NCI-H446 (cell line): ENCODE measurements around the gene TXLNA.

Experiments
- DNase-seq, 2 experiments: peaks; one replicate each; lab custom pipeline; 2025; lab: John Stamatoyannopoulos, UW

The TXLNA gene

DNA sequence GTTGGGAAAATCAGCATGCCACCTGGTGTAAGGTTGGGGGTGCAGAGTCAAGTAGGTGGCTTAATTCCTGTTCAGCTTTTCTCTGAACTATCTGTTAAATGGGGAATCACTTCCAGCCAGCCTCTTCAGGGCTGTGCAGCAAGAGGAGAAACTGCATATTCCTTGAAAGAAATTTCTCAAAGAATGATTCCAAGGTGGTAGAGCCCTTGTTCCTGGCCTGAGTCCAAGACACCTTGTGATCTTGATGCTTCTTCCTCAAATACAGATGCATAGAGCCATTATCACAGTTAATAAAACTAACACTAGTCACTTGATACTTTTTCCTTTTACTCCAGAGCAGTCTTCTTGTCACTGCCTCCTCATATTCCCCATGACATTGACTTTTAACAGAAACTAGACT lies 5.2 kb downstream of the TXLNA start:
- no peak for DNase-seq

DNA sequence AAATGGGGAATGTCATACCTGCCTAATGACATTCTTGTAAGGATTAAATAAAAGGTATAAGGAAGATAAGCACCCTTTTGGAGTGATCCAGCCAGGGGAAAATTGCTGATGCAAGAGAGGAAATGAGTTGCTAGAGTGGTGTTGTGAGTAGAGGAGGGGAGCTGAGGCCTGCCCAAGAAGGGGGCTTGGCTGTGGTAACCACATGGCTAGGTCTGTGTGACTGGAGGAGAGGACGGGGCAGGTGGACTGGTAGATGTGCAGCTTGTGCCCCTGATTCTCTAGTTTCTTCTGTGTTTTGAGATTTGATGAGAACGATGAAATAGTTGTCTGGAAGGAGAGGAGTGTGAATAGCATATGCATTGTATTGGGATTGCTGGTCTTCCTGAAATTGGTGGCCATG lies 6.6 kb downstream of the TXLNA start:
- DNase-seq = no peak

DNA sequence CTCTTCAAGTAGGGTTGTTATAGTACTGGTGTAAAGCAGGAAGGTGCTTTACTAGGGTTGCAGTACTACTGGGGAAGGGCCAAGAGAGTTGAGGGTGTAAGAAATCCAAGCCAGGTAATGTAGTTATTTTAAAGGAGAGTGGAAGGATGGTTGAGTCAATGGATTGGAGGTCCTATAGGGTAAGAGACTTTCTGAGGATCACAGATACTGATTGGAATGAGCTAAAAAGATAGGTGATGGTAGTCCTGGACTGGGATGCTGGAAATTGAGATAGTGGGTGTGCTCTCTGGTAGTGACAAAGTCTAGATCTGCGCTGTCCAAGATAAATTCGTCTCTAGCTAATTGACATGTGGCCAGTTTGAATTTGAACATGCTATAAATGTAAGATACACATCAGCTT lies 7.0 kb downstream of the TXLNA start:
- no peak for DNase-seq

DNA sequence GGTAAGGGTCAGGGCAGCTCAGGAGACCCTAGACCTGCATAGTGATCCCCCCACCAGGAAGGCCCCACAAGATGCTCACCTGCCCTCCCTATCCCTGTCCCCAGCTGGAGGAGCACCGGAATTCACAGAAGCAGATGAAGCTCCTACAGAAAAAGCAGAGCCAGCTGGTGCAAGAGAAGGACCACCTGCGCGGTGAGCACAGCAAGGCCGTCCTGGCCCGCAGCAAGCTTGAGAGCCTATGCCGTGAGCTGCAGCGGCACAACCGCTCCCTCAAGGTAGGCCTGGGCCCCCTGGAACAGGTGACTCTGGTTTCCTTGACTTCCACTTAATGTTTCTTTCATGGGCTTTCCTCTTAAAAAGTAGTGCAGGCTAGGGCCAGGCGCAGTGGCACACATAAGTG lies 8.4 kb downstream of the TXLNA start:
- no peak for DNase-seq

DNA sequence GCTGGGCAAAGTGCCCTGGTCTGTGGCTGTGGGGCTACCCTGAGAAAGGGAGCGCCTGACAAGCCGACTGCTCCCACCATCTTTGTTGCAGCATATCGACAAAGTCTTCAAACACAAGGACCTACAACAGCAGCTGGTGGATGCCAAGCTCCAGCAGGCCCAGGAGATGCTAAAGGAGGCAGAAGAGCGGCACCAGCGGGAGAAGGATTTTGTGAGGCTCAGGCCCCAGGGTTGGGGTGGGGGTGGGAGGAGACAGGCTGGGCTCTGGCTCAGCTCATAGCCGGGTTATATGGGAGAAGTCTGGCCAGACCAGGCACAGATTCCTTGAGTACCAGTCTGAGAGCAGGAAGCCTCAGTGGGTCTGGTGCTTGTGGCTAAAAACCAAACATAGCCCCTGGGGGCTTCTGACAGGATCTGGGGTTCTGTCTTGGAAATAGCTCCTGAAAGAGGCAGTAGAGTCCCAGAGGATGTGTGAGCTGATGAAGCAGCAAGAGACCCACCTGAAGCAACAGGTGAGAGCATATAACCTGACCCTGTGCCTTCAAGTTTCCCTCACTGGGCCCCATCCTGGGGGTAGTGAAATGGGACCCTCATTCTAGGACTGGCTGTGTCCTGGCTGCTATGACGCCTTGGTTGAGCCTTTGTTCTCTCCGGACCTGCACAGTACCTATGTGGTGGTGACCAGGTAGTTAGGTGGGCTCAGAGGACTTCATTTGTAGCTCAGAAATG lies 12.9 kb downstream of the TXLNA start:
- no peak for DNase-seq

DNA sequence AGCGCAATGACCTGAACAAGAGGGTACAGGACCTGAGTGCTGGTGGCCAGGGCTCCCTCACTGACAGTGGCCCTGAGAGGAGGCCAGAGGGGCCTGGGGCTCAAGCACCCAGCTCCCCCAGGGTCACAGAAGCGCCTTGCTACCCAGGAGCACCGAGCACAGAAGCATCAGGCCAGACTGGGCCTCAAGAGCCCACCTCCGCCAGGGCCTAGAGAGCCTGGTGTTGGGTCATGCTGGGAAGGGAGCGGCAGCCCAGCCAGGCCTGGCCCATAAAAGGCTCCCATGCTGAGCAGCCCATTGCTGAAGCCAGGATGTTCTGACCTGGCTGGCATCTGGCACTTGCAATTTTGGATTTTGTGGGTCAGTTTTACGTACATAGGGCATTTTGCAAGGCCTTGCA lies 15.5 kb downstream of the TXLNA start:
- no peak for DNase-seq

DNA sequence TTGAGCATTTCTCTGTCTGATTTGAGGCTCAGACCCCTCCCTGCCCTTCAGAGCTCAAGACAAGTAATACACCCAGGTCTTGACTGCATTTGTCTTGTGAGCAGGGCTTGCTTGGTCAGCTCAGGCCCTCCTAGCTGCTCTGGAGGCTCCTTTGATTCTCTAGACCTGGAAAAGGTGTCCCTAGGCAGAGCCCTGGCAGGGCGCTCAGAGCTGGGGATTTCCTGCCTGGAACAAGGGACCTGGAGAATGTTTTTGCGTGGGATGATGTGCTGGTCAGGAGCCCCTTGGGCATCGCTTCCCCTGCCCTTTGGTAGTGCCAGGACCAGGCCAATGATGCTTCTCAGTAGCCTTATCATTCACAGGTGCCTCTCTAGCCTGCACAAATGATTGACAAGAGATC lies 16.1 kb downstream of the TXLNA start:
- DNase-seq = no peak

DNA sequence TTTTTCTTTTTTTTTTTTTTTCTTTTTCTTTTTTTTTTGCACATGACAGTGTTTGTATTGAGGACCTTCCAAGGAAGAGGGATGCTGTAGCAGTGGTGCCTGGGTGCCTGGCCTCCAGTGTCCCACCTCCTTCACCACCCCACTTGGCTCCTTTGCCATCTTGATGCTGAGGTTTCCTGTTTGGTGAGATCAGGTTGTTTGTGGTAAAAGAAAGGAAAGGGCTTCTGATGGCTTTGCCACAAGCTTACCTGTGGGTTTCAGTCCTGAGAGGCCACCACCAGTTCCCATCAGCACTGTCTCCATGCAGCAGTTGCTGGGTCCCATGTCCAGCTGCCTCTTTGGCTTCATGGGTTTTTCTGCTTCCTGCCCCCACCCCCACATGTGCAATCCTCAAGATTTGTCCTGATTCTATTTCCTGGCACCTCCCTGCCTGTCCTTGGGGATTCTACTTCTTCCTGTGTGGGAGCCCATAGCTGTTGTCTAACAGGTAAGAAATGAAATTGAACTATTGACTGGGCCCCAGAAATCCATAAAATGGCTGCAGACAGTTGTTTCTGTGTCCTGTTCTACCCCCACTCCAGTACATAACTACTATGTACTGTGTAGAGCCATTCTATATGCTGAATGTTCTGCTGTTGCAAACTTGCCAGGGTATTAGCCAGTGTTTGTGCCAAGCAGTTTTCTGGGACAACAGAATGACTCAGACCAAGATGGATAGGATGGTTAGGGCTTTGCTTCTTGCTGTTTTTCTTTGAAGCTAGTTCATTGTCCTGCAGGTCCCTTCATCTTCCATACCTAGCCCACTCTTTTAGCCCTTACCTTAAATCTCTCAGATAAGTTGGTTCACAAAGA lies 16.7 kb downstream of the TXLNA start:
- DNase-seq = no peak

DNA sequence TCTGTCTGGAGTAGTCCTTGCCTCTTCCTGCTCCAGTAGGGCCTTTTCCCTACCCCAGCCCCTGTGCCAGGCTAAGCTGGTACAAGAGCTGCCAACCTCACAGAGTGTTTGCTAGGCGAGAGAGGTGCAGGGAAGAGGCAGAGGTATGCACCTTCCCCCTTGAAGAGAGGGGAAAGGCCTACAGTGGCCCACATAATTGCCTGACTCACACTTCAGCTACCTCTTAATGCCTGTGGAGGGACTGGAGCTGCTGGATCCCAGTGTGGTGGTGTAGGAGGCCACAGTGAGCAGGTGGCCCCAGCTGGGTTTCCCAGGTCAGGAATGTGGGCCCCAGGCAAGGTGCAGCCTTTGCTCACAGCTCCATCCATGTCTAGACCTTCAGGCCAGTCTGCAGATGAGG lies 17.6 kb downstream of the TXLNA start:
- no peak for DNase-seq

DNA sequence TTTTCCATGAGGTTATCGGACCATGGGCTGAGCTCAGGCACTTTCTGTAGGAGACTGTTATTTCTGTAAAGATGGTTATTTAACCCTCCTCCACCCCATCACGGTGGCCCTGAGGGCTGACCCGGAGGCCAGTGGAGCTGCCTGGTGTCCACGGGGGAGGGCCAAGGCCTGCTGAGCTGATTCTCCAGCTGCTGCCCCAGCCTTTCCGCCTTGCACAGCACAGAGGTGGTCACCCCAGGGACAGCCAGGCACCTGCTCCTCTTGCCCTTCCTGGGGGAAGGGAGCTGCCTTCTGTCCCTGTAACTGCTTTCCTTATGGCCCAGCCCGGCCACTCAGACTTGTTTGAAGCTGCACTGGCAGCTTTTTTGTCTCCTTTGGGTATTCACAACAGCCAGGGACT lies 18.4 kb downstream of the TXLNA start:
- DNase-seq = no peak

DNA sequence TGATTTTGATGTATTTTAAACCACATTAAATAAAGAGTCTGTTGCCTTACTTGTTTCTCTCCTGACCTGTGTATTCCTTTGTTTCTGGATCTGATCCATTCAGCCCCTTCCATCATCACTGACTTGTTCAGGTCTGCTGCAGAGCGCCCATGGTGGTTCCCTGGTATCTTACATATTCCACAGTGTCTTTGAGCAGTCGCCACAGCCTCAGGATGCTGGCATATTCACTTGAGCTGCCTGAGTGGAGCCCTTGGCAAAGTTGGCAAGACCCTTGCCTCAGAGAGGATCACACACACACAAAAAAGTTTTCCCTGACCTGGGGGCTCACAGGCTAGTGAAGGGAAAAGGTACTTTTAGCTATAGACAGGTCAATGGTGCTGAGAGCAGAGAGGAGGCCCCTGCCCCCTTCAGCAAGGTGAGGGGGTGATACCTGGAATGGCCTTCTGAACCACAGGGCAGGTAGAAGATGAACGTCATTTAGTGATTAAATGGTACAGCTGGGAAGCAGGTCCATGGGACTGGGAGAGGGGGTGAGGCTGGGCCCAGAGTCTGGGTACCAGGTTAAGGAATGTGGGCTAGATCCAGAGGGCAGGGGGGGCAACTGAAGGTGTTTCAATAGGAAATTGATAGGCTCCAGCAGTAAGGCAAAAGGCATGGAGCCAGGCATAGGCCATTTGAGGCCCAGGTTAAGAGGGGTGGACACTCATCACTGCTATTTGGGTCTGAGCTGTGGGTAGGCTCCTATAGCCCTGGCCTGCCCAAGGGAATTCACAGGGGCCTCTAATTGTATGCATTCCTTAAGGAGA lies 19.0 kb downstream of the TXLNA start:
- DNase-seq = no peak

DNA sequence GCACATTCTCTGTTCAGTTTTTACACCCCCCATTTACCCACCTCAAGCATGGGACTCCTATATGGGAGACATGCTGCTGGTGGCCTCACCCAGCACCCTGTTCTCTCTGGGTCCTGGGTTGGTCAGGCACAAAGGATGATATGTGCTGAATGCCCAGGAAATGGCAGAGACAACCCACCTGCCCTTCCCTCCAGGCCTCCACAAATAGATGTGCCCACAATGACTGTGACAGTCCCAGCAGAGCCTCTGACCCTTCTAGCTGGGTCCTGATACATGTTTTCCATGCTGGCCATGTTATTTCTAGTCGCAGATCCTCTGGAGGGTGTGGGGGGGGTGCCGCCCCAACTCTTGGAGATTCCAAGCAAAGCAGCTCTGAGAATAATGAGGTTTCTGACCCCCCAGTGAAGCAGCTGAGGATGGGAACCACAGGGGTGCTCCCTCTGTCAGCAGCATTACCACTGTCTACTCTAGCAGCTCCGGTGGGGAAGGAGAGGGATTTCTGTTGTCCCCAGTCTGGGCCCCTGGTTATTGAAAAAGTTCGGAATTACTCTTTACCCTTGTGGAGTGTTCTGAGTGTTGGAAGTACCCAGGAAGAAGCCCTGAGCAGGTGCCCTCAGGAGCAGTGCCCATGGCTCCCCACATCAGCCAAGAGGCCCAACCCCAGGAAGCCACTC lies 19.7 kb downstream of the TXLNA start:
- DNase-seq = no peak

DNA sequence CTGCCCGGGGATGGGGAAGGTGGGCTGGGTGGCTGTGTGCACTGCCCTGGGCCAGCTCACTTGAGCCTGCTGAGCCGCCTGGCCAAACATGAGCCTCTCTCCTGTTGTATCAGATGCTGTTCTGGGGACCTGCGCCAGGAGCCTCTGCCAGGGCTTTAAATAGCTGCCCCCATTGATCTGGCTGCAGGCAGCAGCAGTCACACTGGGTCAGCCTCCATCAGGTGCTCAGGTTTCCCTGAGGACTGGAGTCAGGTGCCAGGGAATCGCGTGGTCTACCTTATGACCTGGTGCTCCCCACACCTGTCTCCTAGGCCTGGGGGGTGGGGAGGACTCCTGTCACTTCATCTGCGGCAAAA lies 20.2 kb downstream of the TXLNA start:
- DNase-seq = peak in 1 of 2 experiments; percentile 56

DNA sequence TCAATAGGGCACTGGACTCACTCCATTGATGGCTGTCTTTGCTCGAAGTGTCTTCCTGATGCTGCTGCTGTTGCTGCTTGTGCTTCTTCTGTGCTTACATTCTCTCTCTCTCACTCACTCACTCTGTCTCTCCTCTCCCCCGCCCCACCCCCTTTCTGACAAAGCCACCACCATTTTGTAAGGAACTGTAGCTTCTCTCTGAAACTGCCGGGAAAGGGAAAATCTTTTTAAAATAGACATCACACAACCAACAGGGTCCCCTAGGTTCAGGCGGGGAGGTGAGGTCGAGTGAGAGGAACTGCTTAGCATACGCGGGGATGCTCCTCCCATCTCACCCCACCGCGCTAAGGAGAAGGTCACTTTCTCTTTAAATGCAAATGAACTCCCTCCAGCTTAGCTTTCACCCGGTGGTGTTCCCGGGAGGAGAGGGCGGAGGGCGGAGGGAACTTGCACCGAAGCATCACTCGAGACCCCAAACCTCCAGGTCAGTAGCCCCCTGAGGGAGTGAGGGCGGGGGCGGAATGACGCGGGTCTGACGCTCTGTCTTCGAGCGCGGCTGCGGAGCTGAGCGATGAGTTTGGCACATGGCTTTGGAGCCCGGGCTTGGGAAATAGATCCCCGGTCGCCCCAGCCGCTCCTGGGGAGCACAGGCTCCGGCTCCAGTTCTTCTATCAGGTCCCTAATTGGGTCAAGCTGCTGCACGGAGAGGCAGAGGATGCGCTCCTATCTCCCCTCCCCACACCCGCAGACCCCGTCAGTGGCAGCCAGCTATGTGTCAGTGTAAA lies 20.9 kb downstream of the TXLNA start, which contains the start of gene CCDC28B:
TSS of gene CCDC28B (plus strand) at position 370 of the 785 bp plus-strand sequence. CDS start 1,341 bp downstream, outside the sequence.
- peak in 1 of 2 experiments; percentile 58 for DNase-seq

DNA sequence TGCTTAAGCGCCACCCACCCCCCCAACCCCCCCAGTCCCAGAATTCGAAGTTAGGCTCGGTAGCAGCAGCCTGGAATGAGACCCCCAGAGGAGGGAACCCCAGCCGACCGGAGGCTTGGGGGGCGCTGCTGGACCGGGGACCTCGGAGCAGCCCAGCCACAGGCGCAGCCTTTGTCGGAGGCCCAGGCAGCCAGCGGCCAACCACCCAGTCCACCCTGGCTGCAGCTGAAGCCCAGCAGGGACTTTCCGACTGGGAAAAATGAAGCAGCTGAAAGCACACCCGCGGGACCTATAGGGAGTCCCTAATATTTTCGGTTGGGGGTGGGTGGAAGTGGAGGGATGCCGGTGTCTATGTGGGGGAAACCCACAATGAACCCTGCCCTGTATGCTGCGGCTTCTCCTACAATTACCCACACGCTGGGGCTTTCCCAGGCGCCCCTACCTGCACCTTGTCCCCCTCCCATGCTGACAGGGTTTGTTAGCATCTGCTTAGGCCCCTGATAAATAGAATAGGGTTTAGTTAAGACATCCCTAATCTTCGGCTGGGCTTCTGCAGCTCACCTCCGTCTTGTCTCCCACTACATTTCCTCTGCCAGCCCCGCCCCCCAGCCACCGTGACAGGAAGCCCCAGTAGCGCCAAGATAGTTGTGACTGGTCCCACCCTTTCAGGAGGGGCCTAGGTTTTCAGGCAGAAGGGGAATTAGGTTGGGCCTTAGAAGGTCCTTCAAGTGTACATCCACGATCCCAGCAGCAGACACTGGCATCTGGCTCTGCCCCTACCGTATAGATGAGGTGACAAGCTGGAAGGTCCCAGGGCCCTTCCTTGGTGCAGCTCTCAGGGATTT lies 21.8 kb downstream of the TXLNA start:
- DNase-seq = peak in 1 of 2 experiments; percentile 42

DNA sequence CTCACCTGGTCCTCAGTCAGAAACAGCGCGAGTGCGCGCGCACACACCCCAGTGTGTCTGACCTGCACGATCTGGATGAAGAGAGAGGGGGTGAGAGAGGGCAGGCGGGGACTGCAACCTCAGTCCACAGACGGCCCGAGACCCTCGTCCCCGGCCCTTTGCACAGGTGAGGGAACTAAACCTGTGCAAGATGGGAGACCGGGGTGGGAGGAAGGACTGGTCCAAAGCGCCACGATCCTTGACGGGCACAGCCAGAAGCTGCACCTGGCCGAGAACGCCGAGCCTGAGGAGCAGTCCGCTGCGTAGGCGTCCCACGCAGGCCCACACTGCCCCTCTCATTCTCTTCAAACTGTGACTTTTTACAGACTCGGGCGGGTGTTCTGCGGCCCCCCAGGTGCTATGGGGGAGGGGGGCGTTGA lies 25.5 kb downstream of the TXLNA start:
- no peak for DNase-seq

DNA sequence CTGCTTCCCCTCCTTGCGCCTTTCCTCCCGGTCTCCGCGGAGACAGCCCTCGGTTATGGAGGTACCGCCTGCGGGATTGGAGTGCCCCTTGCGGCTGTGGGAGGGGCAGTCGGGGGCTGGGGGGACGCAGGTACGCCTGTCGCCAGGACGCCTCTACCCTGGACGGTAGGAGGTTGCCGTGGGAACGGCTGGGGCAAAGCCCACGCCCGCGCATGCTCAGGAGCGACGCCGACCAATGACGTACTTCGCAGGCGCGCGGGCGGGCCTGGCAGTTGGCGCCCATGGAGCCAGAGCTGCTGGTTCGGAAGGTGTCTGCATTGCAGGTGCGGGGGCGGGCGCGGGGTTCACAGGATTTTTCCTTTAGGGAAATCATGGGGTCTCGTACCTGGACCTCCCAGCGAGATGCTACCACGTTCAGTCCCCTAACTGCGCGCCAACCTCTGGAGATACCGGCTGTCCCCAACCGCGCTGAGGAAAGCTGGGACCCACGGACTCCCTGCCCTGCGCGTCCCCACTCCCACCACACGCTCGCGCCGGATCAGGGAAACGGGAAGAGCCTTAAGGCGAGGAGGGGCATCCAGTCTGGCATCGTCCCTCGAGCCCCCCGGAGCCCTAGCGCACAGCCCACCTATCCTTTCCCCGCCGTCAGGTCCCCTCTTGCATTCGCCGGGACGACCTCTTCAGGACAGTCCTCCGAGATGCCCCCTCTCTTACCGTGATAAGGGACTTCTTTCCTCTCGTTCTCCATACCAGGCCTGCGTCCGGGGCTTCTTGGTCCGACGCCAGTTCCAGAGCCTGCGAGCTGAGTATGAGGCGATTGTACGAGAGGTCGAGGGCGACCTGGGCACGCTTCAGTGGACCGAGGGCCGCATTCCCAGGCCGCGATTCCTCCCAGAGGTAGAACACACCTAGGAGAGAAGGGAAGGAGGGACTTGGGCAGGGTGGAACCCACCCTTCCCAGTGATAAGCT lies 26.2 kb downstream of the TXLNA start, which contains the start of gene IQCC:
TSS of gene IQCC (plus strand) at position 271 of the 970 bp plus-strand sequence. CDS start at position 282, 11 bp downstream.
- peak; percentile 63 to 83 for DNase-seq

DNA sequence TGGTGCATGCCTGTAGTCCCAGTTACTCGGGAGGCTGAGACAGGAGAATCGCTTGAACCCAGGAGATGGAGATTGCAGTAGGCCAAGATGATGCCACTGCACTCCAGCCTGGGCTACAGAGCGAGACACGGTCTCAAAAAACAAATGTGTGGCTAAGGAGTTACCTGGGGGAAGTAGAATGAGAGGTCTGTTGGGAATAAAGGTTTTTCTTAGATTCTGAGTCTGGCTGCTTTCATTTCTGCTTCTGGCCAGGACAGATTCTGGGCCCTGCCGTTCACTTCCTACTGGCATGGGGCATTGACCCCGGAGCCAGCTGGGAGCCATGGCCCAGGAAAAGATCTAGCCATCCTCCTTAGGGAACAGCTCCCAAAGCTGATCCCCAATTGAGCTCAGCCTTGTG lies 29.0 kb downstream of the TXLNA start:
- DNase-seq = no peak

DNA sequence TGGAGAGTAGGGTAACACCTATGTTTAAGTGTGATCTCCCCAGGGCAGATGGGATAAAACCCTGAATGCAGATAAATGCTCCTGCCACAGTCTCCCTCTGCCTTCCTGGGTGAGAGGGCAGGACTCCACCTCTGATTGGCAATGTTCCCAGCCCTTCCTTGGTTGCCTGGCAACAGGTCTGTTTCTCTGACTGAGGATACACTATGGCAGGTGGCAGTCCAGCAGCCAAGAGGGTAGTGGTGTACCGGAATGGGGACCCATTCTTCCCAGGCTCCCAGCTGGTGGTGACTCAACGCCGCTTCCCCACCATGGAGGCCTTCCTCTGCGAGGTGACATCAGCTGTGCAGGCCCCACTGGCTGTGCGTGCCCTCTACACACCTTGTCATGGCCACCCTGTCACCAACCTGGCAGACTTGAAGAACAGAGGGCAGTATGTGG lies 29.4 kb downstream of the TXLNA start, which contains the start of gene DCDC2B:
TSS of gene DCDC2B (plus strand) at position 199 of the 438 bp plus-strand sequence. CDS start at position 204, 5 bp downstream.
- peak; percentile 48 to 80 for DNase-seq
